Panc1 (cell line): ENCODE data around the gene FAM241B. TPM values are rescaled to one million over a fixed set of nuclear protein-coding genes. Genes with fewer than 3 reads are reported as not detected.

Experiments used
- ATAC-seq: fragments of 200-7000 bp; cut with Tn5 transposase; 2 replicates; pipeline ENCODE4 v1.9.1; 2020; ENCODE audit warnings: mild to moderate bottlenecking, moderate library complexity
- BruUV-seq: library from RNA; stranded (reverse); fragments of 400-500 nt; replicated peaks from 2 replicates; lab custom pipeline; 2021; lab: Mats Ljungman, UMichigan
- CTCF ChIA-PET: fragments of 300-600 bp; sonication (Branson Sonifier 250); formaldehyde crosslinking; loops from one replicate; lab custom pipeline; 2022; ENCODE audit warnings: antibody characterized with exemption; lab: Charles Lee
- POLR2A ChIA-PET: fragments of 300-600 bp; sonication (Branson Sonifier 250); formaldehyde crosslinking; loops from one replicate; lab custom pipeline; 2022; ENCODE audit warnings: antibody characterized with exemption; lab: Charles Lee
- DNase-seq: peaks from one replicate; pipeline ENCODE4 v3.0.0-alpha.2; 2010; ENCODE audit warnings: low read depth, low spot score
- H3K27ac ChIP-seq: 2 replicates; pipeline ENCODE4 v1.5.1; 2011; ENCODE audit warnings: mild to moderate bottlenecking, low read length, inconsistent platforms
- H3K27me3 ChIP-seq: fragments of 200-500 bp; sonication (Bioruptor generic); 2 replicates; pipeline ENCODE4 v1.6.0; 2014; ENCODE audit warnings: low read length, inconsistent platforms; ENCODE audit not compliant: control insufficient read depth, insufficient read depth
- H3K36me3 ChIP-seq: fragments of 200-500 bp; sonication (Bioruptor generic); 2 replicates; pipeline ENCODE4 v1.5.1; 2014; ENCODE audit warnings: inconsistent platforms, mild to moderate bottlenecking, low read length, moderate library complexity; ENCODE audit not compliant: control insufficient read depth, insufficient read depth
- H3K4me1 ChIP-seq: 2 replicates; pipeline ENCODE4 v1.5.1; 2011; ENCODE audit warnings: inconsistent platforms, mild to moderate bottlenecking, low read length, moderate library complexity; ENCODE audit not compliant: control insufficient read depth, insufficient read depth
- H3K4me3 ChIP-seq, 2 experiments: 2 replicates each; pipeline ENCODE4 v1.5.1; 2011 to 2012; ENCODE audit warnings: low read depth in 2 of 2, low read length in 2 of 2, mild to moderate bottlenecking in 2 of 2, inconsistent platforms in 1 of 2, moderate library complexity in 1 of 2
- H3K9me3 ChIP-seq: fragments of 200-500 bp; sonication (Bioruptor generic); 2 replicates; pipeline ENCODE4 v1.5.1; 2014; ENCODE audit warnings: low read depth, mild to moderate bottlenecking, inconsistent platforms, low read length, moderate library complexity; ENCODE audit not compliant: control insufficient read depth, insufficient read depth
- POLR2AphosphoS5 ChIP-seq: IDR thresholded peaks from 2 replicates; pipeline ENCODE4 v1.6.1; 2012; ENCODE audit warnings: mild to moderate bottlenecking, low read depth, low read length, moderate library complexity
- SIN3A ChIP-seq: IDR thresholded peaks from 2 replicates; pipeline ENCODE4 v1.6.1; 2012; ENCODE audit warnings: low read depth, mild to moderate bottlenecking, low read length, moderate library complexity, borderline replicate concordance; ENCODE audit not compliant: insufficient read depth
- TCF7L2 ChIP-seq: IDR thresholded peaks from 2 replicates; pipeline ENCODE4 v1.6.1; 2011; ENCODE audit warnings: mild to moderate bottlenecking, low read depth, low read length, inconsistent platforms
- in situ Hi-C: cut with HindIII; loops from 2 replicates; pipeline ENCODE4 v1.10.0; 2016; ENCODE audit warnings: low sequenced_read_pairs, low pct_unique_long_range_greater_than_20kb
- intact Hi-C: fragments of 100-400 bp; cut with micrococcal nuclease; formaldehyde crosslinking; loops from one replicate; pipeline ENCODE4 v1.10.0; 2022; ENCODE audit not compliant: unreplicated experiment
- total RNA-seq: library from RNA; stranded (reverse); gene quantifications from one replicate; pipeline ENCODE4 v1.2.1, GENCODE V29; 2021; ENCODE audit not compliant: unreplicated experiment
- TF ChIP-seq, protein P1 (sequence below): fragments of 450-650 bp; IDR thresholded peaks from 2 replicates; pipeline ENCODE4 v1.5.1; 2017; ENCODE audit warnings: mild to moderate bottlenecking
- TF ChIP-seq, protein P2 (sequence below), 2 experiments: IDR thresholded peaks; 2 replicates each; pipeline ENCODE4 v1.6.1; 2011 to 2012; ENCODE audit warnings: low read depth in 2 of 2, control low read depth in 1 of 2, low read length in 1 of 2, mild to moderate bottlenecking in 1 of 2, moderate library complexity in 1 of 2; ENCODE audit not compliant: insufficient read depth in 1 of 2

FAM241B gene
- total RNA-seq, 1 experiment from 2014 or later = 29.1 TPM

DNA sequence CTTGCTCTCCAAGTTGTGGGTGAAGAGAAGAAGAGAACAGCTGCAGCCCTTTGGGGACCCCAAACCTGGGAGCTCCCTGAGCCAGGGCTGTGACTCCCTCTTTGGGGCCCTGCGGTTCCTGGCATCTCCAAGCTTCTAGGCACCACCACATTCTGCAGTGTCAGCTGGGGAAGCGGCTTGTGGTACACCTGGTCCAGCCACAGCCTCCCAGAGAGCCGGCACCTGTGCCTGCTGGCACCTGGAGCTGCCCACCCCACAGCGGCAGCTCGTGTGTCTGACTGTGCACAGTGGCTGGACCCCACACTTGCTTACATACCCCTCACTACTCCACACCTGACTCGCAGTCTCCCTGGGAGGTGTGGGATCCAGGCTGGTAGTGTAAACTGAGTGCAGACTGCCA is 23.5 kb downstream of the FAM241B start:
- H3K9me3 ChIP-seq = no peaks in the 10 kb centered on the region
- DNase-seq (no peak), ATAC-seq (no peak)
- H3K4me3 ChIP-seq = no peak overlapping the region
- BruUV-seq = no TSS peak
- intact Hi-C loops = no loop called here
- H3K27ac ChIP-seq = no peak overlapping the region
- TF ChIP-seq TCF7L2 = no peak
- TF ChIP-seq SIN3A = no peak
- TF ChIP-seq, protein P1, sequence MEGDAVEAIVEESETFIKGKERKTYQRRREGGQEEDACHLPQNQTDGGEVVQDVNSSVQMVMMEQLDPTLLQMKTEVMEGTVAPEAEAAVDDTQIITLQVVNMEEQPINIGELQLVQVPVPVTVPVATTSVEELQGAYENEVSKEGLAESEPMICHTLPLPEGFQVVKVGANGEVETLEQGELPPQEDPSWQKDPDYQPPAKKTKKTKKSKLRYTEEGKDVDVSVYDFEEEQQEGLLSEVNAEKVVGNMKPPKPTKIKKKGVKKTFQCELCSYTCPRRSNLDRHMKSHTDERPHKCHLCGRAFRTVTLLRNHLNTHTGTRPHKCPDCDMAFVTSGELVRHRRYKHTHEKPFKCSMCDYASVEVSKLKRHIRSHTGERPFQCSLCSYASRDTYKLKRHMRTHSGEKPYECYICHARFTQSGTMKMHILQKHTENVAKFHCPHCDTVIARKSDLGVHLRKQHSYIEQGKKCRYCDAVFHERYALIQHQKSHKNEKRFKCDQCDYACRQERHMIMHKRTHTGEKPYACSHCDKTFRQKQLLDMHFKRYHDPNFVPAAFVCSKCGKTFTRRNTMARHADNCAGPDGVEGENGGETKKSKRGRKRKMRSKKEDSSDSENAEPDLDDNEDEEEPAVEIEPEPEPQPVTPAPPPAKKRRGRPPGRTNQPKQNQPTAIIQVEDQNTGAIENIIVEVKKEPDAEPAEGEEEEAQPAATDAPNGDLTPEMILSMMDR = no peak
- no peak for TF ChIP-seq POLR2AphosphoS5
- TF ChIP-seq, protein P2, sequence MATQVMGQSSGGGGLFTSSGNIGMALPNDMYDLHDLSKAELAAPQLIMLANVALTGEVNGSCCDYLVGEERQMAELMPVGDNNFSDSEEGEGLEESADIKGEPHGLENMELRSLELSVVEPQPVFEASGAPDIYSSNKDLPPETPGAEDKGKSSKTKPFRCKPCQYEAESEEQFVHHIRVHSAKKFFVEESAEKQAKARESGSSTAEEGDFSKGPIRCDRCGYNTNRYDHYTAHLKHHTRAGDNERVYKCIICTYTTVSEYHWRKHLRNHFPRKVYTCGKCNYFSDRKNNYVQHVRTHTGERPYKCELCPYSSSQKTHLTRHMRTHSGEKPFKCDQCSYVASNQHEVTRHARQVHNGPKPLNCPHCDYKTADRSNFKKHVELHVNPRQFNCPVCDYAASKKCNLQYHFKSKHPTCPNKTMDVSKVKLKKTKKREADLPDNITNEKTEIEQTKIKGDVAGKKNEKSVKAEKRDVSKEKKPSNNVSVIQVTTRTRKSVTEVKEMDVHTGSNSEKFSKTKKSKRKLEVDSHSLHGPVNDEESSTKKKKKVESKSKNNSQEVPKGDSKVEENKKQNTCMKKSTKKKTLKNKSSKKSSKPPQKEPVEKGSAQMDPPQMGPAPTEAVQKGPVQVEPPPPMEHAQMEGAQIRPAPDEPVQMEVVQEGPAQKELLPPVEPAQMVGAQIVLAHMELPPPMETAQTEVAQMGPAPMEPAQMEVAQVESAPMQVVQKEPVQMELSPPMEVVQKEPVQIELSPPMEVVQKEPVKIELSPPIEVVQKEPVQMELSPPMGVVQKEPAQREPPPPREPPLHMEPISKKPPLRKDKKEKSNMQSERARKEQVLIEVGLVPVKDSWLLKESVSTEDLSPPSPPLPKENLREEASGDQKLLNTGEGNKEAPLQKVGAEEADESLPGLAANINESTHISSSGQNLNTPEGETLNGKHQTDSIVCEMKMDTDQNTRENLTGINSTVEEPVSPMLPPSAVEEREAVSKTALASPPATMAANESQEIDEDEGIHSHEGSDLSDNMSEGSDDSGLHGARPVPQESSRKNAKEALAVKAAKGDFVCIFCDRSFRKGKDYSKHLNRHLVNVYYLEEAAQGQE (IDR thresholded peaks at IDR 0.05; ENCODE audit: insufficient read depth in 1 of 2, low read depth in 2 of 2, low read length in 1 of 2) = no peak
- ChIA-PET CTCF (interaction anchor here (0.5 kb wide), 1 partner anchor 8 kb away, joined by 3 read pairs; no protein-coding TSS in a partner anchor), POLR2A (no interaction called here)
- H3K36me3 ChIP-seq = no peaks in the 10 kb centered on the region
- H3K4me1 ChIP-seq = no peaks in the 10 kb centered on the region
- in situ Hi-C loops = no loop called here
- H3K27me3 ChIP-seq = peaks cover 6% of the 10 kb centered on the region; the same call in 1 of the 2 replicates

DNA sequence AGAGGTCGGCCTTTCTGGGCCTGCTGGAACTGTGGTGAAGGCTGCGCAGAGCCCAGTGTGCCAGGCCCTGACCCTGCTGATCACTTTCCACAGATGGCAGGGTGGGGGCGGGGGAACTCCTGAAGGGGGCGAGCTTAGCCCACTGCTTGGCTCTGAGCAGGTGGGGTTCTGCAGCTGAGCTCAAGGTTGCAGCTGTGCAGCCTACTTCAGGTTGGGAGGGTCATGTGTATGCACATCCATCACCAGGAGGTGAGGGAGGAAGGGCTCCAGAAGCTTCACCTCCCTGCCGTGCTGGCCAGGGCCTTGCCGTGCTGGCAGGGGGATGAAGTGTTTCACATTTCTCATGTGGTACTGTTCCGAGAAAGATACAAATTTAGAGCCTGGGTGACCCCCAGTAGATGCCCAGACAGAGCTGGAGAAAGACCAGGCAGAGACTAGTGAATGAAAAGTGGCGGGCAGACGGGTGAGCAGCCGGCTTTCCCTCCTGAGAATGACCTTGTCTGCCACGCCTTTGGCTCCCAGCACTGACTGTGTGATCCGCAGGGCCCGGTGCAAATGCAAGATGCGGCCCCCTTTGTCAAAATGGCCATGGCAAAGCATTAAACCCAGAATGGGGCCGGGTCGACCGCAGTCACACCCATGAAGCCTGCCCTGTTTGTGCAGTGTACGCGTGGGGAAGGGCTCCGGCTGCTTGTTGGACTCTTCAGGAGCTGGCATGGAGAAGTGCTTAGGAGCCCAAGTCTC is 25.2 kb downstream of the FAM241B start:
- no peak overlapping the region for H3K27ac ChIP-seq
- no TSS peak for BruUV-seq
- in situ Hi-C loops = no loop called here
- TF ChIP-seq TCF7L2 (no peak), POLR2AphosphoS5 (no peak), SIN3A (no peak)
- TF ChIP-seq, protein P2 (IDR thresholded peaks at IDR 0.05; ENCODE audit: insufficient read depth in 1 of 2, low read depth in 2 of 2, low read length in 1 of 2) = no peak
- TF ChIP-seq, protein P1 = no peak
- intact Hi-C loops = no loop called here
- H3K36me3 ChIP-seq = no peaks in the 10 kb centered on the region
- peaks cover 11% of the 10 kb centered on the region; the same call in 1 of the 2 replicates for H3K27me3 ChIP-seq
- H3K9me3 ChIP-seq = no peaks in the 10 kb centered on the region
- H3K4me3 ChIP-seq = no peak overlapping the region
- no peak for ATAC-seq
- POLR2A ChIA-PET = no interaction called here
- no peaks in the 10 kb centered on the region for H3K4me1 ChIP-seq
- no peak for DNase-seq
- CTCF ChIA-PET = interaction anchor here (0.6 to 0.7 kb wide), 2 partner anchors 383 to 806 kb away, joined by 4 read pairs; no protein-coding TSS in a partner anchor
